B cell (primary cell): Measurements from ENCODE around the gene DDX39B. TPM values are rescaled to one million over a fixed set of nuclear protein-coding genes. Genes with fewer than 3 reads are reported as not detected.

Source experiments
- ATAC-seq: fragments of 200-7000 bp; cut with Tn5 transposase; one replicate; pipeline ENCODE4 v1.10.0; 2021; ENCODE audit warnings: low read depth, mild to moderate bottlenecking, moderate number of reproducible peaks, moderate library complexity
- CTCF ChIA-PET: fragments of 350-600 bp; sonication (Branson Sonifier 250); formaldehyde crosslinking; loops from one replicate; lab custom pipeline; 2021; ENCODE audit warnings: antibody characterized with exemption, inconsistent platforms; lab: Charles Lee
- POLR2A ChIA-PET: fragments of 350-600 bp; sonication (Branson Sonifier 250); formaldehyde crosslinking; loops from one replicate; lab custom pipeline; 2021; ENCODE audit warnings: antibody characterized with exemption; lab: Charles Lee
- DNase-seq: peaks from one replicate; pipeline ENCODE4 v3.0.0; 2013
- H2AFZ ChIP-seq: 2 replicates; pipeline ENCODE4 v1.6.1; 2012; ENCODE audit warnings: mild to moderate bottlenecking, low read depth, low read length; ENCODE audit not compliant: insufficient read depth, poor library complexity, severe bottlenecking
- H3K27ac ChIP-seq, 2 donors: 1 replicate in 1 of 2; 2 replicates in 1 of 2; pipeline ENCODE4 v1.5.1; 2012 to 2013; ENCODE audit warnings: low read length in 2 of 2, mild to moderate bottlenecking in 2 of 2, moderate library complexity in 1 of 2
- H3K27me3 ChIP-seq, 4 experiments: fragments of 200-600 bp in 1 of 4; sonication (generic) in 1 of 4; replicated peaks in 1 of 4; 1 replicate in 2 of 4; 2 replicates in 2 of 4; pipeline versions ENCODE4 v1.6.1 to v1.7.0; 2013 to 2016; ENCODE audit warnings: low read length in 3 of 4, mild to moderate bottlenecking in 2 of 4, mixed read lengths in 1 of 4, moderate library complexity in 1 of 4; ENCODE audit not compliant: insufficient read depth in 4 of 4, control insufficient read depth in 3 of 4; ENCODE audit errors: control extremely low read depth in 1 of 4
- H3K36me3 ChIP-seq, 2 experiments: replicated peaks in 1 of 2; 1 replicate in 1 of 2; 2 replicates in 1 of 2; pipeline versions ENCODE4 v1.6.1 to v1.7.1; 2013; ENCODE audit warnings: low read length in 1 of 2; ENCODE audit not compliant: insufficient read depth in 2 of 2, control insufficient read depth in 1 of 2; ENCODE audit errors: control extremely low read depth in 1 of 2, extremely low read depth in 1 of 2
- H3K4me1 ChIP-seq, 2 donors: fragments of 200-600 bp in 1 of 2; sonication (generic) in 1 of 2; 1 replicate in 1 of 2; 2 replicates in 1 of 2; pipeline versions ENCODE4 v1.5.1 to v1.6.1; 2013 to 2017; ENCODE audit warnings: low read length in 2 of 2; ENCODE audit not compliant: control insufficient read depth in 2 of 2, insufficient read depth in 2 of 2
- H3K4me2 ChIP-seq: replicated peaks from 2 replicates; pipeline ENCODE3; 2012; ENCODE audit warnings: mild to moderate bottlenecking, low read depth, low read length; ENCODE audit not compliant: poor library complexity, severe bottlenecking
- H3K4me3 ChIP-seq, 5 experiments: fragments of 200-600 bp in 1 of 5; sonication (generic) in 1 of 5; 1 replicate in 3 of 5; 2 replicates in 2 of 5; pipeline versions ENCODE4 v1.5.1 to v1.7.0; 2011 to 2016; ENCODE audit warnings: low read length in 4 of 5, mild to moderate bottlenecking in 4 of 5, low read depth in 2 of 5, control low read depth in 1 of 5, moderate library complexity in 1 of 5; ENCODE audit not compliant: insufficient read depth in 1 of 5; ENCODE audit errors: control extremely low read depth in 1 of 5, extremely low read depth in 1 of 5
- H3K79me2 ChIP-seq: fragments of 200-600 bp; sonication (generic); one replicate; pipeline ENCODE4 v1.6.0; 2016; ENCODE audit warnings: low read length; ENCODE audit not compliant: control insufficient read depth, insufficient read depth
- H3K9ac ChIP-seq: fragments of 200-600 bp; sonication (generic); 2 replicates; pipeline ENCODE4 v1.6.1; 2017; ENCODE audit warnings: mild to moderate bottlenecking, low read length, moderate library complexity
- H3K9me3 ChIP-seq, 3 donors: one replicate each; pipeline versions ENCODE4 v1.6.1 to v1.7.1; 2013; ENCODE audit warnings: low read length in 2 of 3; ENCODE audit not compliant: control insufficient read depth in 2 of 3, insufficient read depth in 1 of 3; ENCODE audit errors: control extremely low read depth in 1 of 3
- H4K20me1 ChIP-seq: 2 replicates; pipeline ENCODE4 v1.6.0; 2012; ENCODE audit warnings: mild to moderate bottlenecking, low read length; ENCODE audit not compliant: insufficient read depth, control insufficient read depth, poor library complexity, severe bottlenecking
- H3K27ac Mint-ChIP-seq: one replicate; pipeline ENCODE4 v1.8.0; 2021; ENCODE audit warnings: mixed read lengths
- H3K27me3 Mint-ChIP-seq: one replicate; pipeline ENCODE4 v1.8.0; 2021; ENCODE audit warnings: mixed read lengths
- H3K4me1 Mint-ChIP-seq: one replicate; pipeline ENCODE4 v1.8.0; 2021; ENCODE audit warnings: mixed read lengths
- H3K4me3 Mint-ChIP-seq: one replicate; pipeline ENCODE4 v1.8.0; 2021; ENCODE audit warnings: mixed read lengths
- H3K9me3 Mint-ChIP-seq: one replicate; pipeline ENCODE4 v1.8.0; 2022; ENCODE audit warnings: mixed read lengths; ENCODE audit not compliant: insufficient read depth
- CTCF ChIP-seq: fragments of 200-600 bp; IDR thresholded peaks from one replicate; pipeline ENCODE4 v1.8.0; 2022; ENCODE audit warnings: antibody characterized with exemption, mild to moderate bottlenecking
- EZH2 ChIP-seq: IDR thresholded peaks from 2 replicates; pipeline ENCODE4 v1.6.1; 2012; ENCODE audit warnings: borderline replicate concordance, low read depth, mild to moderate bottlenecking, moderate library complexity, low read length; ENCODE audit not compliant: insufficient read depth, poor library complexity, severe bottlenecking
- WGBS: methylation state at CpG from one replicate; pipeline ENCODE4 v1.1.5; 2013; ENCODE audit warnings: missing lambda C conversion rate; ENCODE audit not compliant: insufficient coverage; 5-methylcytosine and 5-hydroxymethylcytosine counted together
- intact Hi-C: fragments of 100-400 bp; cut with micrococcal nuclease; formaldehyde crosslinking; loops from one replicate; pipeline ENCODE4 v1.10.0; 2022
- polyA plus RNA-seq: library from polyadenylated mRNA; depleted of rRNA; stranded (reverse); fragments of >200 nt; gene quantifications from 2 replicates; pipeline ENCODE4 v1.2.3, GENCODE V29; 2012
- total RNA-seq, 2 donors: library from RNA; stranded (reverse); fragments of 120-200 nt in 1 of 2; gene quantifications; 1 replicate in 1 of 2; 2 replicates in 1 of 2; pipeline versions ENCODE4 v1.2.3 to v1.2.4, GENCODE V29; 2013 to 2022

Gene DDX39B
- total and polyA plus RNA-seq, 2 donors (not counting 1 experiment from before 2014, with no cell fraction given), result 576 to 838 TPM

DNA sequence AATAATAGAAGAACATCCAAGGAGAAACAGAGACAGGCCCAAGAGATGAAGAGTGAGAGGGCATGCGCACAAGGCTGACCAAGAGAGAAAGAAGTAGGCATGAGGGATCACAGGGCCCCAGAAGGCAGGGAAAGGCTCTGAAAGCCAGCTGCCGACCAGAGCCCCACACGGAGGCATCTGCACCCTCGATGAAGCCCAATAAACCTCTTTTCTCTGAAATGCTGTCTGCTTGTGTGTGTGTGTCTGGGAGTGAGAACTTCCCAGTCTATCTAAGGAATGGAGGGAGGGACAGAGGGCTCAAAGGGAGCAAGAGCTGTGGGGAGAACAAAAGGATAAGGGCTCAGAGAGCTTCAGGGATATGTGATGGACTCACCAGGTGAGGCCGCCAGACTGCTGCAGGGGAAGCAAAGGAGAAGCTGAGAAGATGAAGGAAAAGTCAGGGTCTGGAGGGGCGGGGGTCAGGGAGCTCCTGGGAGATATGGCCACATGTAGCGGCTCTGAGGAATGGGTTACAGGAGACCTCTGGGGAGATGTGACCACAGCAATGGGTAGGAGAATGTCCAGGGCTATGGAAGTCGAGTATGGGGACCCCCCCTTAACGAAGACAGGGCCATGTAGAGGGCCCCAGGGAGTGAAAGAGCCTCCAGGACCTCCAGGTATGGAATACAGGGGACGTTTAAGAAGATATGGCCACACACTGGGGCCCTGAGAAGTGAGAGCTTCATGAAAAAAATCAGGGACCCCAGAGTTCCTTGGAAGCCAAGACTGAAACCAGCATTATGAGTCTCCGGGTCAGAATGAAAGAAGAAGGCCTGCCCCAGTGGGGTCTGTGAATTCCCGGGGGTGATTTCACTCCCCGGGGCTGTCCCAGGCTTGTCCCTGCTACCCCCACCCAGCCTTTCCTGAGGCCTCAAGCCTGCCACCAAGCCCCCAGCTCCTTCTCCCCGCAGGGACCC is 32.6 kb upstream of the DDX39B start:
- Mint-ChIP-seq H3K27me3 (no peaks in the 10 kb centered on the region), H3K9me3 (no peaks in the 10 kb centered on the region), H3K27ac (peak overlapping the region; percentile 93), H3K4me3 (peak overlapping the region; percentile 89), H3K4me1 (peaks cover 94% of the 10 kb centered on the region)
- no peaks in the 10 kb centered on the region for H3K9me3 ChIP-seq
- no peak for TF ChIP-seq EZH2
- no peak for TF ChIP-seq CTCF
- peak overlapping the region; percentile 88 for H3K4me2 ChIP-seq
- intact Hi-C loops, result no loop called here
- DNase-seq, result peak; percentile 30
- H3K36me3 ChIP-seq, result peaks cover 2 to 25% of the 10 kb centered on the region in 2 experiments
- H3K27me3 ChIP-seq, result no peaks in the 10 kb centered on the region
- peak overlapping the region in 3 of 5 experiments; percentile 74 to 85 (median 77) for H3K4me3 ChIP-seq
- peaks cover 80 to 98% of the 10 kb centered on the region in 2 donors for H3K4me1 ChIP-seq
- peaks cover 93% of the 10 kb centered on the region for H3K79me2 ChIP-seq
- ChIA-PET POLR2A (interaction anchor here (0.5 to 42.6 kb wide), 5 partner anchors 8 to 1358 kb away, joined by 3 to 1450 read pairs (median 5); partner anchors contain the start of genes ATP6V1G2, DDX39B, LST1 and LTA), CTCF (interaction anchor here (1.5 to 35.3 kb wide), 4 partner anchors 9 to 34 kb away, joined by 4 to 2241 read pairs (median 565); partner anchors contain the start of genes ATP6V1G2, LST1, LTA and LTB)
- no peak for ATAC-seq
- 59% methylated on average over 13 of the region's 14 CpGs for WGBS
- H4K20me1 ChIP-seq, result peaks cover 10% of the 10 kb centered on the region
- peak overlapping the region; percentile 80 to 89 for H3K27ac ChIP-seq
- peak overlapping the region; percentile 36 for H2AFZ ChIP-seq
- peak overlapping the region; percentile 74 for H3K9ac ChIP-seq
